IPS DF 6.9 (cell line): Measurements from ENCODE around the gene MXD1.
A peak's percentile ranks its signal among the peaks of the same experiment; 100 is the strongest.

Experiments used
- DNase-seq: peaks from one replicate; pipeline ENCODE4 v3.0.0-alpha.2; 2013; ENCODE audit warnings: low read depth, low spot score
- H3K27ac ChIP-seq: one replicate; pipeline ENCODE4 v1.5.1; 2013; ENCODE audit warnings: low read length, control low read depth
- H3K27me3 ChIP-seq: 2 replicates; pipeline ENCODE4 v1.6.1; 2013; ENCODE audit warnings: mild to moderate bottlenecking, low read length; ENCODE audit not compliant: control insufficient read depth, insufficient read depth
- H3K36me3 ChIP-seq: 2 replicates; pipeline ENCODE4 v1.6.1; 2013; ENCODE audit warnings: low read length; ENCODE audit not compliant: control insufficient read depth, insufficient read depth
- H3K4me1 ChIP-seq: 2 replicates; pipeline ENCODE4 v1.6.1; 2013; ENCODE audit warnings: low read length; ENCODE audit not compliant: control insufficient read depth, insufficient read depth
- H3K4me3 ChIP-seq: 2 replicates; pipeline ENCODE4 v1.5.1; 2013; ENCODE audit warnings: mild to moderate bottlenecking, low read length
- H3K9me3 ChIP-seq: 2 replicates; pipeline ENCODE4 v1.6.1; 2013; ENCODE audit warnings: low read length, inconsistent platforms; ENCODE audit not compliant: control insufficient read depth, insufficient read depth
- WGBS: extraction: QIAGEN DNeasy Blood & Tissue Kit; methylation state at CpG from one replicate; pipeline ENCODE4 v1.1.7; 2013; ENCODE audit warnings: mixed read lengths, missing lambda C conversion rate; ENCODE audit not compliant: insufficient read length, insufficient coverage; 5-methylcytosine and 5-hydroxymethylcytosine counted together

The MXD1 gene

DNA sequence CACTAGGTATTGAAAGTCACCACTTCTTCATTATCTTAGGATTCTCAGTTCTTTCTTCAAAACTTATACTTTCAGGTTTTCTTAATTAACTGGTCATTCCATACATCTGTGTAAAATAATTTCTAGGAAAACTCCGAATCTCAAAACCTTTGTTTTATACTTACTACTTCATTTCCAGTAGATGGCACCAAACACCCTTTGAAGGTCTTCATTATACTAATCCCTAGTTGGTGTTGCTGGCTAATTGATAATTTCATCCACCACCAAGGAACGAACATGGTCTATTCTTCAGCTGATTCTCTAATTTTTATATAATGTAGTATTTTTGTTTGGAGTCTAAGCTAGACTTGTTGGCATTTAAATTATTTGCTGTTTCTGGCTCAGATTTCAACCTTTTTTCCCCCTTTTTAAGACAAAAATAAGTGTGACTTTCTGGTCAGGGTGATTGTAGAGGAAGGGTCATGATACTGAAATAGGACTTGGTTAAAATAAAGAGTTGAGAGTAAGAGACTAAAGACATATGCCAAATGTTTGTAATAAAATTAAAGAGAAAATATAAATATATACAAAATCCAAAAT, 2.8 kb upstream of the MXD1 start:
- no CpG with 5 or more reads among the region's 2 CpGs for WGBS
- Histone ChIP-seq H3K27ac (no peak overlapping the region), H3K9me3 (no peaks in the 10 kb centered on the region), H3K27me3 (no peaks in the 10 kb centered on the region), H3K4me3 (no peak overlapping the region), H3K36me3 (no peaks in the 10 kb centered on the region; the same call in 1 of the 2 replicates), H3K4me1 (0 out of 2 replicates have a peak, but pooled peaks cover 1% of the 10 kb centered on the region)
- no peak for DNase-seq

DNA sequence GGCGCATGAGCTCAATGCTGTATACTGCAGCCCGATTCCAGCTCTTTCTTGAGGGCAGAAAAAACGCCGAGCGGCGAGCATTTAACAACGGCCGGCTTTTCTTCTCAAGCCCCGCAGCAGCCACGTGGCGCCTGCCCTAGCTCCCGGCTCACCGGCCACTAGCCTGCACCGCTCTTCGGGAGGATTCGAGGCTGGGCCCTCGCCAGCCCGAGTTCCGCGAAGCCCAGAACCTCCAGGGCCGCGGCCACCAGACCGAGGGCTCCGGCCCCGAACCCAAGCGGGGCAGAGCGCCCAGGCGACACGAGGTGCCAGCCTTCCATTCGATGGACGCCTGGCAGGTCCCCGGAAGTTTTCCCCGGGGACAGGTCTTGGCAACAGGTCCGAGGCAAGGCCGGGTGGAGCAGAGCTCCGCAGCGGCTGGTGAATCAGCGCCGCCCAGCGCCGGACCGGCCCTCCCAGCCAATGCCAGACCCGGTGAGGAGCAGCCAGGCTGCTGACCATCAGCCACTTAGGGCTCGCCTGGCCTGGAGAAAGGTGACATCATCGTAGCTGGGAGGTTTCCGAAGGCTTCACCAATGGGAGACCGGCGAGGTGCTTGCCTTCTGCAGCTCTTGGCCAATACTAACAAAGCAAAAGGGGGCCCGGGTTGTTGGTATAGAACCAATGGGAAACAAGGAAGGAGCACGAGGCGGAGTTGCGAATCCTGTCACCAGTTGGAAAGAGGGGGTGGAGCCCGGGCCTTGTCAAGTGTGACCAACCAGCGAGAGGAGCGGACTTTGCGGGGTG, 552 bp upstream of the MXD1 start:
- H3K36me3 ChIP-seq = no peaks in the 10 kb centered on the region
- DNase-seq = peak; percentile 98
- WGBS = no CpG with 5 or more reads among the region's 56 CpGs
- no peaks in the 10 kb centered on the region for H3K9me3 ChIP-seq
- peak overlapping the region; percentile 65; the same call in 1 of the 2 replicates for H3K4me3 ChIP-seq
- no peaks in the 10 kb centered on the region for H3K27me3 ChIP-seq
- H3K27ac ChIP-seq = no peak overlapping the region
- H3K4me1 ChIP-seq = 0 out of 2 replicates have a peak, but pooled peaks cover 1% of the 10 kb centered on the region

DNA sequence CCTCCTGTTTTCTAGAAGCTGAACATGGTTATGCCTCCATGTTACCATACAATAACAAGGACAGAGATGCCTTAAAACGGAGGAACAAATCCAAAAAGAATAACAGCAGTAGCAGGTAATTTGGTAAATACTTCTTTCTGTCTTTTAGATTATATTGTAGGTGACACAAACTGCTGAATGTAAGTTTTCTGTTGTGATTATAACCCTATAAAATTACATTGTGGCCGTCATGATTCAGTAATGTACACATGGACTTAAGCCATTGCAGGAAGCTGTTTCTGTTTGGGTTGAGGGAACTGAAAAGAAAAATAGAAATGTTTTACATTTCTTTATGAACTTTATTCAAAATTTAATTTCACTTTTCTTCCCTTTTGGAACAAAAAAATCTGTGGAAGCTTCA, 1.2 kb downstream of the MXD1 start:
- Histone ChIP-seq H3K4me1 (0 out of 2 replicates have a peak, but pooled peaks cover 1% of the 10 kb centered on the region), H3K36me3 (no peaks in the 10 kb centered on the region), H3K27ac (no peak overlapping the region), H3K27me3 (no peaks in the 10 kb centered on the region), H3K4me3 (no peak overlapping the region), H3K9me3 (no peaks in the 10 kb centered on the region)
- WGBS = no CpG with 5 or more reads among the region's 2 CpGs
- no peak for DNase-seq

DNA sequence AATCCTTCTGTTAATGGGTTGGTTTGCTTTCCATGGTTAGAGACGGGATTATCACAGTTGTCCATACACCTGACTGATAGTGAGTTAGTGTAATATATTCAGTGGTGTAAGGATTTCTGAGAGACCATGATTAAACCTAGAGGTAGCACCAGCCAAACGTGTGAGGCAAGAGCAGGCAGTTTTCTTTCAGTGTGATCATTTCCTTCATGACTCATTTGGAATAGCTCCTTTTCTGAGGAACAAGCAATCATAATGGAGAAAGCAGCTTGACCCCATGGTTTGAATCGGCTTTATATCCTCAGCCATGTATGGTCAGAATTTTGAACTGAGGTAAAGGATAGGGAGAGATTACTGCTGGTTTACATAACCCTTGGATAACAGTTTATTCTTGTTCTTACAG, 2.9 kb downstream of the MXD1 start:
- no peaks in the 10 kb centered on the region for H3K27me3 ChIP-seq
- 0 out of 2 replicates have a peak, but pooled peaks cover 1% of the 10 kb centered on the region for H3K4me1 ChIP-seq
- no peak for DNase-seq
- WGBS = no CpG with 5 or more reads among the region's 3 CpGs
- no peak overlapping the region for H3K4me3 ChIP-seq
- no peaks in the 10 kb centered on the region for H3K9me3 ChIP-seq
- H3K27ac ChIP-seq = no peak overlapping the region
- no peaks in the 10 kb centered on the region for H3K36me3 ChIP-seq

DNA sequence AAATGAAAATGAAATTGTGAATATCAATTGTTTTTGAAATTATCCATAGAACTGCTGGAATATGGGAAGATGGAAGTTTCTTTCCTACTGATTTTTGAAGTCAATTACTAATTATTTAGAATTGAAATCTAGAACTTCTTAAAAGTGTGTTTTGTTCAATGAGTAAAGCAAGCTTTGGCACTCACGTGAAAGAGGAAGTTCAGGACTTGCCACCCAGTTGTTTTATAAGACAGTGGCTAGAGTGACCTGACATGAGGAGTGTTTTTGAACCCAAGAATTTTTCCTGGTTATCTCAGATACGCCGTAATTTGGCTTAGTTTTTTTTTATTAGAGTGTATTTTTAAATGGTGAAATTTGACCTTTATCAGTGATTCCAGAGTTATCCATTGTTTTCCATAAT, 3.5 kb downstream of the MXD1 start:
- no peak overlapping the region for H3K4me3 ChIP-seq
- DNase-seq = no peak
- no CpG with 5 or more reads among the region's 3 CpGs for WGBS

DNA sequence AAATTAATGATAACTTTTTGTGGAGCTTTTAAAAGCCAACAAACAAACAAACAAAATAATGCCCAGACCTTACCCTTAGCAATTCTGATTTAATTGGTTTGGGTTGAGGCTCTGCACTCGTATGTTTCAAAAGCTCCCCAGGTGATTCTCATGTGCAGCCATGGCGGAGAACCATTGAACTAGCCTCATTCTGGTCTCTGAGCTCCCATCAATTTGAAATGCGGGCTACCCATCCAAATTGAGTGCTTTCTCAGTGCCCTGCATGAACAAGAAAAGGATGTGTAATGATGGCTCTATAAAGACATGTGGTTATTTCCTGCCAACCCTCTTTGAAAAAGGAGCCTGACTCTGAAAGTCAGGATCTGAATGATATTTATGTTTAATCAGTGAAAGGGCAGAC, 8.2 kb downstream of the MXD1 start:
- DNase-seq = no peak
- Histone ChIP-seq H3K36me3 (no peaks in the 10 kb centered on the region), H3K27ac (no peak overlapping the region), H3K4me3 (no peak overlapping the region), H3K27me3 (no peaks in the 10 kb centered on the region), H3K9me3 (no peaks in the 10 kb centered on the region), H3K4me1 (no peaks in the 10 kb centered on the region)
- WGBS = no CpG with 5 or more reads among the region's 3 CpGs

More for the DNA sequence above, 3.5 kb downstream of the MXD1 start:
- 0 out of 2 replicates have a peak, but pooled peaks cover 1% of the 10 kb centered on the region for H3K4me1 ChIP-seq
- H3K36me3 ChIP-seq = no peaks in the 10 kb centered on the region
- H3K27ac ChIP-seq = no peak overlapping the region
- no peaks in the 10 kb centered on the region for H3K27me3 ChIP-seq
- no peaks in the 10 kb centered on the region for H3K9me3 ChIP-seq

DNA sequence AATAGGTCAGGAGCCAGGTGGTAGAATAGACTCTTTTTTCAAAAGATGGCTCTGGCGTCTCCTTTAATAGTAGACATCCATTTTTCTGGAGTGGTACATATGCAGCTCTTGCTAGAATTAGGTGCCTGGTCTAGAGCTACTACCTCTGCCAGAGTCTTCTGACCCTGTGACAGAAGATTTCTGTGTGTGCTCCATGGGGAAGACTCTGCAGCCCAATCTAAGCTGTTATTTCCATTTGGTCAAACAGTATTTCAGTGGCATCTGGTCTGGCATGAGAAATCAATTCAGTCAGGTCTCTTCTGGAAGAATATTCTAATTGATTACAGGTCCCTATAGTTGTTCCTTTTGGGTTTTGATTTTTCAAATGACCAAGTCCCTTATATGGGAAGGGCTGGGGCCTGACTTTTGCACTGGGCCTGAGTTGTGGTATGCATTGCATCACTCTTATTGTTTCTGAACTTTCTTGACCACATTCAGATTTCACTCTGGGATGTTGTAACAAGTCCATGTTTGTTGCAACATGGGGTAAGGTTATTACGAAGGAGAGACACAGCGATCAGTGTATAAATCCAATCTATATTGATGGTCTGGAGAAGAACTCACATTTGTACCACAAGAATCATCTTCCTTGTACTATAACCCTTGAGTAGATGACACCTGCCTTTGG, 12.1 kb downstream of the MXD1 start:
- Histone ChIP-seq H3K27ac (no peak overlapping the region), H3K9me3 (no peaks in the 10 kb centered on the region), H3K27me3 (no peaks in the 10 kb centered on the region), H3K4me3 (no peak overlapping the region), H3K4me1 (no peaks in the 10 kb centered on the region), H3K36me3 (no peaks in the 10 kb centered on the region)
- no peak for DNase-seq
- no CpG with 5 or more reads among the region's 3 CpGs for WGBS

DNA sequence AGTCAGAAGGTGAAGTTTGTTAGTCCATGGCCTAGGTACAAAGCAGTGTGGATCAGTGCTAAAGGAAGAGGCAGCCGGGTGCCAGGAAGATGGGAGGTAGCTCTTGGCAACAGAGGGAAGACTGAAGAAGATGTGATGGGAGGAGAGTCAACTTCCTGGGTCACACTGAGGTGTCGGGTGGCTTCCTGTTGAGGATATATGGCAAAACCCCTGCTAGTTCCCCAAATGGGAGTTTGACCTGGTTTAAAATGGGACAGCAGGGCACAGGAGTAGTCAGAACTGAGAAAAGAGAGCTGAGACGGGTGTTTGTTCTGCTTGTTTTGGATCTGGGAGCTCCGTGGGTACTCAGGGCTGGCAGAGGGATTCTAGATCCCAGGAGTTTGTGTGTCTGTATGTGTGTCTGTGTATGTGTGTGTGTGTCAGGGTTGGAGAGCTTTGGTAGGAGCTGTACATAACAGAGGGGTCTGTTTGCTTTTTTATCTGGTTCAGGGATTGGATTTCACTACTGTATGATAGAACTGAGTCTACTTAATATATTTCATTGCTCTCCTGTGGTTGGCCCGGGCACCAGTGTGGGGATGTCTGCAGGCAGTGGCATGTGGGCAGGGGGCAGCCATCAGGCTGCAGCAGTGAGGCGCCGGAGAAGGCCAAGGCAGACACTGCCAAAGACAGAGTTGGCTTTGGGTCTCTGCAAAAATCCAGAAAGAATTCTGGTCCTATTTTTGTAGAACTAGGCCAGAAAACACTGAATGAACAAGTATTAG, 17.1 kb downstream of the MXD1 start:
- Histone ChIP-seq H3K9me3 (no peaks in the 10 kb centered on the region), H3K4me1 (no peaks in the 10 kb centered on the region), H3K36me3 (no peaks in the 10 kb centered on the region), H3K27ac (no peak overlapping the region), H3K27me3 (no peaks in the 10 kb centered on the region), H3K4me3 (no peak overlapping the region)
- no peak for DNase-seq
- WGBS = no CpG with 5 or more reads among the region's 7 CpGs

DNA sequence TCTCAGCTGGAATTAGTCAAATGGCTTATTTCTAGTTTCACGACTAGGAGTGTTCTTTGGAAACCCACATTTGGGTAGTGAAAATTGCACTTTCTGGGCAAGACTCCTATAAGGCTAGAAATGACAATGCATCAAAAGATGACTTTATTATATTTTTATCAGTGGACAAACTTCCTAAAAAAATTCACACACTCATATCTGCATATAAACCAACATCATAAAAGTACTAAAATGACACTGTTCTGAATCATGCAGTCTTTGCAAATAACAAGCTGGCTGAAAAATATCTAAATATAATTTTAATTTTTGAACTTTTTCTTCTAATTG, 17.6 kb downstream of the MXD1 start:
- H3K9me3 ChIP-seq = no peaks in the 10 kb centered on the region
- H3K4me1 ChIP-seq = no peaks in the 10 kb centered on the region
- H3K27me3 ChIP-seq = no peaks in the 10 kb centered on the region
- H3K36me3 ChIP-seq = no peaks in the 10 kb centered on the region
- no peak overlapping the region for H3K4me3 ChIP-seq
- WGBS = no CpG with 5 or more reads among the region's 1 CpG
- DNase-seq = no peak
- H3K27ac ChIP-seq = no peak overlapping the region

DNA sequence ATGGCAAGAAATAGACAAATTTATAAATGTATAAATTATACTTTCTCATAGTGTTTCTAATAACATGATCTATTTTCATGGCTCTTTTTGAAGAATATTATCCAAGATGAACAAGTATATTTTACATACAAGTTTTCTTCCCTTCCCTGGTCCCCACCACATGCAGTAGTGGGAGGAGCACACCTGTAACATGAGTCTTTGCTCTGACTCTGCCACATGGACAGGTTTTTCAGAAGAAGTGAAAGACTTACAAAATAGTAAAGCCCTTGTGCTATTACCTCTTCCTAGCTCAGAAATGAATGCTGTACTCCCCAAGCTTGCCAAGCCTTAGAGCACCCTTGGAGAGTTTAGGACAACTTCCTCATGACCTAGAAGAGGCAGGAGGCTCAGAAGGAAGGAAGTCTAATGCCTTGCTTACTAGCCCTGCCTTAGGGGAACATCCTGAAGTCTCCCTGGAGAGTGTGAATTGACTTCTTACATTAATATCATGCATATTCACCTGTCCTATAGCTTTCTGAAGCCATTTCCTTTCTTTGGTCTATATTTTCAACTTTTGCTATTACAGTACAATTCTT, 18.4 kb downstream of the MXD1 start:
- no peaks in the 10 kb centered on the region for H3K27me3 ChIP-seq
- H3K9me3 ChIP-seq = no peaks in the 10 kb centered on the region
- no peaks in the 10 kb centered on the region for H3K4me1 ChIP-seq
- no peak overlapping the region for H3K27ac ChIP-seq
- no peak overlapping the region for H3K4me3 ChIP-seq
- no peaks in the 10 kb centered on the region for H3K36me3 ChIP-seq
- no peak for DNase-seq
